ENCODE results near the gene UBE2J2.

DNA sequence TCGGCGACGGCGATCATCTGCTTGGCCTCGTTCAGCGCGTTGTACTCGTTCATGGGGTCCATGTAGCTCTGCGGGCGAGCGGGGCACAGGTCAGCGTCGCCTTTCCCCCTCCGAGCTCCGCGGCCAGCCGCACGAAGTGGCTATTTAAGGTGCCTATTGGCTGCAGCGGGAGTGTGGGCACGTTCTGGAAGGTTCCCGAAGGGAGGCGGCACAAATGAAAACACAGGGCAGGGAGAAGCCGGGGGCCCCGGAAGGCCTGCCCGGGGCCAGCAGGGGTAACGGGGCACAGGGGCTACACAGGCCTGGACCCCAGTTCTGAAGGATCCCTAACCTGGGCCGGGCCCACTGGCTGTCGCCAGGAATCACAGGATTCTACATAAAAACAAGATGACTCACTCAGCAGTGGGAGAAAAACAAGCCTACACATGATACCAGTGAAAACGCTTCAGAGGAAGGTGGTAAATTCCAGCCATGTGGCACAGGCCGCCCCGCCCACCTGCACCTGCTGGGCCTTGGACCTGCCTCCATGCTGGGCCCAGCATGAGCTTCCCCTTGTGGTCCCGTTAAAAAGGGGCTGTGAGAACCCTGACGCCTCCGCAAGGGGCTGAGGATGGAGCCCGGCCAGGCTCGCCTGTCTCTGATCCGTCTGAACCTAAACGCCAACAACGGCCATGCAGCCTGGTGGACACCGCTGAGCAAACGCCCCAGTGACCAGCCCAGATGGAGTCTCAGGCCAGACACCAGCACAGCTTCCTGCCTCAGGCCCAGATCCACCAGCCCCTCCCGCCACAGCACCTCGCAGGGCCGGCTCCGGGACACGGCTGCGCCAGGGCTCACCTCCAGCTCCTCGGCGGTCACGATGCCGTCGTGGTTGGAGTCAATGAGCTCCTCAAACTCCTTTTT is 55.8 kb downstream of the UBE2J2 start:
- TF ChIP-seq, protein P1, sequence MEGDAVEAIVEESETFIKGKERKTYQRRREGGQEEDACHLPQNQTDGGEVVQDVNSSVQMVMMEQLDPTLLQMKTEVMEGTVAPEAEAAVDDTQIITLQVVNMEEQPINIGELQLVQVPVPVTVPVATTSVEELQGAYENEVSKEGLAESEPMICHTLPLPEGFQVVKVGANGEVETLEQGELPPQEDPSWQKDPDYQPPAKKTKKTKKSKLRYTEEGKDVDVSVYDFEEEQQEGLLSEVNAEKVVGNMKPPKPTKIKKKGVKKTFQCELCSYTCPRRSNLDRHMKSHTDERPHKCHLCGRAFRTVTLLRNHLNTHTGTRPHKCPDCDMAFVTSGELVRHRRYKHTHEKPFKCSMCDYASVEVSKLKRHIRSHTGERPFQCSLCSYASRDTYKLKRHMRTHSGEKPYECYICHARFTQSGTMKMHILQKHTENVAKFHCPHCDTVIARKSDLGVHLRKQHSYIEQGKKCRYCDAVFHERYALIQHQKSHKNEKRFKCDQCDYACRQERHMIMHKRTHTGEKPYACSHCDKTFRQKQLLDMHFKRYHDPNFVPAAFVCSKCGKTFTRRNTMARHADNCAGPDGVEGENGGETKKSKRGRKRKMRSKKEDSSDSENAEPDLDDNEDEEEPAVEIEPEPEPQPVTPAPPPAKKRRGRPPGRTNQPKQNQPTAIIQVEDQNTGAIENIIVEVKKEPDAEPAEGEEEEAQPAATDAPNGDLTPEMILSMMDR (IDR thresholded peaks at IDR 0.05) = no peak
- no peak for TF ChIP-seq POLR2A (IDR thresholded peaks at IDR 0.05)

Data from body of pancreas (tissue), 4 donors.